DOHH2 (cell line): ENCODE results near the gene CPED1.

ENCODE experiments used
- H3F3A ChIP-seq: fragments of 200-600 bp; sonication (generic), shearing (Covaris generic); 2 replicates; pipeline ENCODE4 v1.6.0; 2016; ENCODE audit warnings: antibody characterized with exemption, mild to moderate bottlenecking; ENCODE audit not compliant: control insufficient read depth, insufficient read depth
- H3K27ac ChIP-seq: fragments of 200-600 bp; sonication (generic); 2 replicates; pipeline ENCODE4 v1.5.1; 2014; ENCODE audit warnings: low read depth, mild to moderate bottlenecking, low read length, moderate library complexity
- H3K27me3 ChIP-seq: fragments of 200-600 bp; sonication (generic); 2 replicates; pipeline ENCODE4 v1.6.1; 2014; ENCODE audit warnings: mild to moderate bottlenecking, low read length, mixed read lengths; ENCODE audit not compliant: control insufficient read depth
- H3K36me3 ChIP-seq: fragments of 200-600 bp; sonication (generic); 2 replicates; pipeline ENCODE4 v1.6.1; 2014; ENCODE audit warnings: mild to moderate bottlenecking, low read length, moderate library complexity, mixed read lengths; ENCODE audit not compliant: control insufficient read depth
- H3K4me1 ChIP-seq: fragments of 200-600 bp; sonication (generic); 2 replicates; pipeline ENCODE4 v1.6.1; 2014; ENCODE audit warnings: mild to moderate bottlenecking, low read length, mixed read lengths; ENCODE audit not compliant: control insufficient read depth
- H3K4me2 ChIP-seq: fragments of 200-600 bp; sonication (generic); 2 replicates; pipeline ENCODE4 v1.6.0; 2014; ENCODE audit warnings: mild to moderate bottlenecking, low read length, moderate library complexity
- H3K4me3 ChIP-seq: fragments of 200-600 bp; sonication (generic); 2 replicates; pipeline ENCODE4 v1.5.1; 2014; ENCODE audit warnings: mild to moderate bottlenecking, low read length, mixed read lengths
- H3K79me2 ChIP-seq: fragments of 200-600 bp; sonication (generic); 2 replicates; pipeline ENCODE4 v1.6.1; 2014; ENCODE audit warnings: mild to moderate bottlenecking, low read length, mixed read lengths; ENCODE audit not compliant: control insufficient read depth
- H3K9me2 ChIP-seq: fragments of 200-600 bp; sonication (generic); replicated peaks from 2 replicates; pipeline ENCODE4 v1.6.1; 2014; ENCODE audit warnings: mild to moderate bottlenecking, low read length, mixed read lengths; ENCODE audit not compliant: control insufficient read depth
- H3K9me3 ChIP-seq: fragments of 200-600 bp; sonication (generic); 2 replicates; pipeline ENCODE4 v1.6.1; 2014; ENCODE audit warnings: antibody characterized with exemption, low read length, mixed read lengths; ENCODE audit not compliant: control insufficient read depth, insufficient read depth
- H4K20me1 ChIP-seq: fragments of 200-600 bp; sonication (generic); 2 replicates; pipeline ENCODE4 v1.6.0; 2014; ENCODE audit warnings: low read depth, mild to moderate bottlenecking, antibody characterized with exemption, low read length, moderate library complexity; ENCODE audit not compliant: control insufficient read depth, insufficient read depth
- CTCF ChIP-seq: fragments of 200-600 bp; sonication (generic); IDR thresholded peaks from one replicate; pipeline ENCODE4 v1.5.1; 2014; ENCODE audit warnings: antibody characterized with exemption, mild to moderate bottlenecking, low read depth, low read length; ENCODE audit not compliant: poor library complexity, severe bottlenecking
- EZH2phosphoT487 ChIP-seq: fragments of 200-600 bp; sonication (generic); IDR thresholded peaks from 2 replicates; pipeline ENCODE4 v1.6.1; 2017; ENCODE audit warnings: borderline replicate concordance, mild to moderate bottlenecking, antibody characterized with exemption, low read length, moderate library complexity, mixed read lengths

Gene CPED1

GRCh38 chr7:121259826-121260225 lies 271.3 kb downstream of the CPED1 start:
- Histone ChIP-seq H4K20me1 (no peaks in the 10 kb centered on the region), H3K4me1 (no peaks in the 10 kb centered on the region), H3K9me2 (no peaks in the 10 kb centered on the region), H3F3A (no peaks in the 10 kb centered on the region), H3K27ac (no peak overlapping the region), H3K4me2 (no peak overlapping the region), H3K9me3 (no peaks in the 10 kb centered on the region), H3K27me3 (no peaks in the 10 kb centered on the region), H3K4me3 (no peak overlapping the region), H3K36me3 (no peaks in the 10 kb centered on the region), H3K79me2 (no peaks in the 10 kb centered on the region)
- TF ChIP-seq CTCF (no peak), EZH2phosphoT487 (no peak)

DNA sequence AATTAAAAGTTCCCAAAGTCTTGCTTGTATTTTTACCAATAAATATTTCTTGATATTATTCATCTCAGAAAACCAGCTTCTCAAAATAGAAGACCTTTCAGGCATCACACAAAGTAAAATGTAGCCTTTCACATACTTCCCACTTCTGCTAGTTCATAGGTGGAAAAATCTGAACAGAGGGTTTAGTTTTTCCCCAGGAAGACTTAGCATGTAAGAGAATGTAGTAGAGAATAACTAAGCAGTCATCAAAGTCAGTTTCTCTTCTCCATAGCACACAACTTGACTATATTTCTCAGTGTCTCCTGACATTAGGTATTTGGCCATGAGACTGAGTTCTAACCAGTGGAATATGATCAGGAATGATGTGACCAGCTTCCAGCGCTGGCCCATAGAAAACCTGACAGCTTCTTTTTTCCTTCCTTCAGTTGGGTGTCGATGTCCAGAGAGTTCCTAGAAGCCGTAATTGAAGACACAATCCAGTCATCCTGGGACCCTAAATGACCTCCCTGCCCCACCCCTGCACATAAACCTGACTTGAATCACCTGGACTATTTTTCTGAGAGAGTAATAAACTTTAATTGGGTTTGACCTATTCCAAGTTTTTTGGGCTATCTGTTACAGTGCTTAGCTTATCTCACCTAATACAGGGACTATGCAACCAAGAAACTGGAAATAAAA lies 272.8 kb downstream of the CPED1 start:
- no peaks in the 10 kb centered on the region for H3F3A ChIP-seq
- no peaks in the 10 kb centered on the region for H3K9me3 ChIP-seq
- H3K79me2 ChIP-seq = no peaks in the 10 kb centered on the region
- H4K20me1 ChIP-seq = no peaks in the 10 kb centered on the region
- TF ChIP-seq EZH2phosphoT487 (no peak), CTCF (no peak)
- no peaks in the 10 kb centered on the region for H3K36me3 ChIP-seq
- no peak overlapping the region for H3K27ac ChIP-seq
- H3K4me1 ChIP-seq = no peaks in the 10 kb centered on the region
- H3K4me2 ChIP-seq = no peak overlapping the region
- H3K9me2 ChIP-seq = no peaks in the 10 kb centered on the region
- H3K27me3 ChIP-seq = no peaks in the 10 kb centered on the region
- H3K4me3 ChIP-seq = no peak overlapping the region

DNA sequence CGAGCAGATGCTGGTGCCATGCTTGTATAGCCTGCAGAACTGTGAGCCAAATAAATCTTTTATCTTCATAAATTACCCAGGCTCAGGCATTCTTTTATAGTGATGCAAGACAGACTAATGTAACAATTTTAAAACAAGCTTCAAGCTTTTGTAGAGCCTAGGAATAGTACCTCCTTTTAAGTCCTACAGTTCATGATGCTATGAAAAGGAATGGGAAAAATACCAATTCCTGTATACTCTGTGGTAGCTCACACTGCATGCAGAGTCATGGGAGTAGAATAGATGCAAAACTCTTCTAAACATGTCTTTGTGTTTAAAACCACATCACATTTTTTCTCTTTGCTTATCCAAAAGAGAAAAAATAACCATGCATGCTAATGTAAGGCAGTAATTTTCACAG lies 273.7 kb downstream of the CPED1 start:
- H3K4me2 ChIP-seq = no peak overlapping the region
- H3K27ac ChIP-seq = no peak overlapping the region
- no peaks in the 10 kb centered on the region for H3K27me3 ChIP-seq
- no peak overlapping the region for H3K4me3 ChIP-seq
- TF ChIP-seq EZH2phosphoT487 (no peak), CTCF (no peak)
- no peaks in the 10 kb centered on the region for H3K36me3 ChIP-seq
- no peaks in the 10 kb centered on the region for H4K20me1 ChIP-seq
- H3K4me1 ChIP-seq = no peaks in the 10 kb centered on the region
- no peaks in the 10 kb centered on the region for H3K79me2 ChIP-seq
- H3K9me3 ChIP-seq = no peaks in the 10 kb centered on the region
- H3K9me2 ChIP-seq = no peaks in the 10 kb centered on the region
- H3F3A ChIP-seq = no peaks in the 10 kb centered on the region

DNA sequence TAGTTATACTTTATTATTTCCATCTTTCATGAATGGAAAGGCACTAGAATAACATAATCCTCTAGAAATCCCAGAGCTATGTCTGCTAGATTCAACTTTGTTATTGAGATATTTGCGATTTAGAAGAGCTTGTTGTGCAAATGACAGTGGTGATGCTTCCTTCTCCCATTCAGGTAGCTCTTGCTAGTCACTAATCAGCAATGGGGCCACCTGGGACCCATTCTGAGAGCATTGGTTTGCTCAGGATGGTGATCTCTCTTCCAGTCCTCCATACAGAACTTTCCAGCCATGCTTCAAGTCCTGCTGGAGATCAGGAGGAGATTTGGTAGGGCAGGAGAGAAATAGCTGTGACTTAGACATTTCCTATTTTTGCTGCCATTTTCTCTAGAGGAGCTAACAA lies 274.5 kb downstream of the CPED1 start:
- Histone ChIP-seq H4K20me1 (no peaks in the 10 kb centered on the region), H3K4me1 (no peaks in the 10 kb centered on the region), H3K9me2 (no peaks in the 10 kb centered on the region), H3K4me3 (no peak overlapping the region), H3K27ac (no peak overlapping the region), H3K9me3 (no peaks in the 10 kb centered on the region), H3K36me3 (no peaks in the 10 kb centered on the region), H3K79me2 (no peaks in the 10 kb centered on the region), H3K4me2 (no peak overlapping the region), H3F3A (no peaks in the 10 kb centered on the region), H3K27me3 (no peaks in the 10 kb centered on the region)
- TF ChIP-seq CTCF (no peak), EZH2phosphoT487 (no peak)
